GM18526 (cell line): ENCODE measurements around the gene GPC5.

Source experiments
- POLR2A ChIP-seq: IDR thresholded peaks from 3 replicates; pipeline ENCODE4 v1.6.1; 2011; ENCODE audit not compliant: insufficient read length; ENCODE audit errors: extremely low read depth

GPC5 gene

GRCh38 chr13:91493442-91493841 is 95.0 kb downstream of the GPC5 start:
- TF ChIP-seq POLR2A: no peak

- TF ChIP-seq POLR2A: no peak
These were observed 99.9 kb downstream of the GPC5 start for GRCh38 chr13:91498298-91498697.

GRCh38 chr13:91504216-91504615 is 105.8 kb downstream of the GPC5 start:
- TF ChIP-seq POLR2A: no peak

- no peak for TF ChIP-seq POLR2A
These were observed 108.3 kb downstream of the GPC5 start for GRCh38 chr13:91506759-91507158.

GRCh38 chr13:91510058-91510457 is 111.6 kb downstream of the GPC5 start:
- no peak for TF ChIP-seq POLR2A

- TF ChIP-seq POLR2A: no peak
These were observed 115.4 kb downstream of the GPC5 start for GRCh38 chr13:91513790-91514189.

DNA sequence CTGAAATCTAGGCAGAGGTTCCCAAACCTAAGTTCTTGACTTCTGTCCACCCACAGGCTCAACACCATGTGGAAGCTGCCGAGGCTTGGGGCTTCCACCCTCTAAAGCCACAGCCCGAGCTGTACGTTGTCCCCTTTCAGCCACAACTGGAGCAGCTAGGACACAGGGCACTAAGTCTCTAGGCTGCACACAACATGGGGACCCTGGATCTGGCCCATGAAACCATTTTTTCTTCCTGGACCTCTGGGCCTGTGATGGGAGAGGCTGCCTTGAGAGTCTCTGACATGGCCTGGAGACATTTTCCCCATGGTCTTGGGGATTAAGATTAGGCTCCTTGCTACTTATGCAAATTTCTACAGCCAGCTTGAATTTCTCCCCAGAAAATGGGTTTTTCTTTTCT is 118.4 kb downstream of the GPC5 start:
- TF ChIP-seq POLR2A: no peak

DNA sequence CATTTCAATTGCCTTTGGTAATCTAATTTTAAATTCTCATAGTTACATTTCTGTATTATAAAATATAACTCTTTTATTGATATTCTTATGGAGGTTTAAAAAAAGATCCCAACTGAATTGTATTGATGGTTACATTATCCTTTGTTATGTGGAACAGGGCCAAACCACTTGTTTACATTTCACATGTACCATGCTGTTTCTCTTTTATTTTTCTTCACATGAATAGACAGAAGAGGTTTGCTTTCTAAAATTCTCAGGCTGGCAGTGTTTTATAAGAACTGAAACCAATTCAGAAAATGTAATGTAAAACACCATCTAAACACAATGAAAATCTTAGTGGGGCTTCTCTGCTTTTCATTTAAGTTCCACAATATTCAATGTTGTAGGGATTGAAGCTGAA is 122.5 kb downstream of the GPC5 start:
- TF ChIP-seq POLR2A: no peak

DNA sequence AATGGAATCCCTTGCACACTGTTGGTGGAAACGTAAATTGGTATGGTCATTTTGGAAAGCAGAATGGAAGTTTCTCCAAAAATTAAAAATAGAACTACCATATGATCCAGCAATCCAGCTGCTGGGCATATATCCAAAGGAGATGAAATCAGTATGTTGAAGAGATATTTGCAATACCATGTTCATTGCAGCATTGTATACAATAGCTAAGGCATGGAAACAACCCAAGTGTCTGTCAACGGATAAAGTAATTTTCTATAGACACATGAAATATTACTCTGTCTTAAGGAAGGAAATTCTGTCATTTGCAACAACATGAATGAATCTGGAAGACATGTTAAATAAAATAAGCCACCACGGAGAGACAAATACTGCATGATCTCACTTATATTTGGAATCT is 124.7 kb downstream of the GPC5 start:
- TF ChIP-seq POLR2A: no peak

- TF ChIP-seq POLR2A: no peak
These were observed 128.2 kb downstream of the GPC5 start for GRCh38 chr13:91526543-91527033.

DNA sequence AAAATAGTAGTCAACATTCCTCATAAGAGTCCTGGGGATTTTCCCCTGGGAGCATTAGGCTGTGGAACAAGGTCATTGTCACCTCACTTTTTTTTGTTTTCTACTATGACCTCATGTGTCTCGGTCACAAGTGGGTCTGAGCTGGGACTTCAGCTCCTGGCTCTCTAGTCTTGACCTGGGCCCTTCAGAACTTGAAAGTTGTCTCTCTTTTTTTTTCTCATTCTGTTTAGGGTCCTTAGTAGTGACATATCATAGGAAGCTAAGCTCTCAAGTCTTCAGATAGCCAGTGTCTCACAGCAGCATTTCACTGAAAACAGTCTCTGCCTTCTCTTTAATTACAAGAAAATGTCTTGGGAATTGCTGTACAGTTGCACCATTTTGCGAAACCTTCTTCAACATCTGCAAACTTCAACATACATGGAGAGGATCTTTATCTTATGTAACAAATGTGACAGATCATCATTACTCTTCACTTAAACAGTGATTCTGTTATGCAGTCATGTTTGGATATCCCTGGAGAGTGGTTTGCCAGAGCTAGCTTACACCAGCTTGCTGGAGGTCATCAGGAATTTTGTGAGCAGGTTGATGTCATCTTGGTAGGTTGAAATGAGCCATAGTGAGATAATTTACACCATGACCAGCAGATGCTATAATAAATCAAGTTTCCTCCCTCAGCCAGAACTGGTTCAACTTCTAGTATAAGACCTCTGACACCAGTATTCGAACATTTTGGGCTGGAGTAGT is 131.5 kb downstream of the GPC5 start:
- TF ChIP-seq POLR2A: no peak

DNA sequence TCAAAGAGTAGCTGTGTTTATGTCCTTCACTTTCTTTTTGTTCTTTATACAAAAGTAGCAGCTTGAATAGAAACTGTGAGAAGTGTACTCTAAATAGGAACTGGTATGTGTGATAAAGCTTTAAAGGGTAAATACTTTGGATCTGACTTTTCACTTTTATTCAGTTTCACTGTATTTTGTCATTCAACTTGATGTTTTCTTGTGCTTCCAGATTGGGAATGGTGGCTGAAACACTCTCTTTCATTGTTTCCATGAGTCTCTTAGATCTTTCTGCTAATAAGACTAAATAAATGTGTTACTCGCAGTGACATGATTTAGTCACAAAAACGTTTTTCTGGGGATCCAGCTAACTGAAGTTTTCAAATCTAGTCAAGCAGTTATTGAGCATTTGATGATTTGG is 133.2 kb downstream of the GPC5 start:
- TF ChIP-seq POLR2A: no peak

GRCh38 chr13:91533354-91533753 is 134.9 kb downstream of the GPC5 start:
- no peak for TF ChIP-seq POLR2A

- no peak for TF ChIP-seq POLR2A
These were observed 136.6 kb downstream of the GPC5 start for GRCh38 chr13:91534996-91535395.

DNA sequence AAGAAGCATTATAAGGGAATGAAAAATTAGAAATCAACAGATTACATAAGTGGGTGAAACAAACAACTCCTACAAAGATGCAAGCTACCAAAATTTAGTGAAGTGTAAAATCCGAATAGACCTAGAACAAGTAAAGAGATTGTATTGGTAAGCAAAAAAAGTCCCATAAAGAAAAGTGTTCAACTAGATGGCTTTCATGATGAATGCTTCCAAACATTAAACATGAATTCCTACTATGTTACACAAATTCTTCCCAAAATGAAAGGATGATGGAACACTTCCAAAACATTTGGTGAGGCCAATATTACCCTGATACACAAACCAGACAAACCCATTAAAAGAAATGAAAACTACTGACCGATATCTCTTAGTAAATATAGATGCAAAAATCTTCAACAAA is 139.0 kb downstream of the GPC5 start:
- no peak for TF ChIP-seq POLR2A

DNA sequence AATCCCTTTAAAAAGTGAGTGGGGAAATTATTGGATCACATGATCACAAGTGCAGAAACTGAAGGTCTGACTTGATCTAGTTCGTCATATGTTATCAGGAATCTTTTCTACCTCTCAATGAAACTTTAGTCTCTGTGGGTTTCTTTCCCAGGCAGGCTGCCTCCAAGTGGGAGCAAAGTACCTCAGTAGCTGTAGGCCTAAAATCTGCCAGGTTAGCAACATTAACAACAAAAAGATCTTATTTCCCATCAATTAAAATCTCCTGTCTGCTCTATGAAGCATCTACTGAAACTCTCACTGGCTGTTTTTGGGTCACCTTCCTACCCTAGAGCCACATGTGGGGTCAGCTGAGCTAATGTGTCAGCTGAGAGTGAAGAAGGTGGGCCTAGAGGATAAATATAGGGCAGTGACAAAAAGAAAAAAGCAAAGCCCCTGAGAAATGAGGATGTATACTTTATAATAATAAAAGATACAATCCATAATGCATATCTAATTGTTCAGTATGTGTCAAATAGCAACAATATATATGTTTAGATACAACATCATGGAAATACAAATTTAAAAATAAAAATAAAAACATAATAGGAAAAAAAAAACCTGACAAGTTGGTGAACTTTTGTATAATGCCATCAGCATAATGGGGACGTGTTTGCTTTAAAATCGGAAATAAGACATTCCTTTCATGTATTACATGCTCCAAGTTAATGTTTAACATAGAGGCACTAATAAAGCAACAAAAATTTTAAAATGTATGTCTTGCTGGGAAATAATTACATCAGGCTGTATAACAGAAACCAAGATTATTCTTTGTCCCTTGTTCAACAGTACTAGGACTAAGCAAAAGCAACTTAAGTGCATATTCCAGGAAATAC is 141.1 kb downstream of the GPC5 start:
- TF ChIP-seq POLR2A: no peak

- TF ChIP-seq POLR2A: no peak
These were observed 141.8 kb downstream of the GPC5 start for GRCh38 chr13:91540158-91540736.

GRCh38 chr13:91544723-91545122 is 146.3 kb downstream of the GPC5 start:
- TF ChIP-seq POLR2A: no peak
